Panc1 (cell line): Measurements from ENCODE around the gene RAB40B. TPM values are rescaled to one million over a fixed set of nuclear protein-coding genes. Genes with fewer than 3 reads are reported as not detected.
"Not testable (repeated sequence)": the region's sequence is repeated elsewhere in the genome, so short reads cannot be mapped to it uniquely, and the experiment has no call there.

Experiments used
- ATAC-seq: fragments of 200-7000 bp; cut with Tn5 transposase; 2 replicates; pipeline ENCODE4 v1.9.1; 2020; ENCODE audit warnings: mild to moderate bottlenecking, moderate library complexity
- Bru-seq: library from RNA; stranded (reverse); fragments of 400-500 nt; gene quantifications from one replicate; lab custom pipeline; 2021; lab: Mats Ljungman, UMichigan
- BruChase-seq, 2 experiments: library from RNA; stranded (reverse); fragments of 400-500 nt; gene quantifications; one replicate each; lab custom pipeline; 2021; lab: Mats Ljungman, UMichigan
- BruUV-seq: library from RNA; stranded (reverse); fragments of 400-500 nt; replicated peaks from 2 replicates; lab custom pipeline; 2021; lab: Mats Ljungman, UMichigan
- CTCF ChIA-PET: fragments of 300-600 bp; sonication (Branson Sonifier 250); formaldehyde crosslinking; loops from one replicate; lab custom pipeline; 2022; ENCODE audit warnings: antibody characterized with exemption; lab: Charles Lee
- POLR2A ChIA-PET: fragments of 300-600 bp; sonication (Branson Sonifier 250); formaldehyde crosslinking; loops from one replicate; lab custom pipeline; 2022; ENCODE audit warnings: antibody characterized with exemption; lab: Charles Lee
- DNase-seq: peaks from one replicate; pipeline ENCODE4 v3.0.0-alpha.2; 2010; ENCODE audit warnings: low read depth, low spot score
- H3K27ac ChIP-seq: 2 replicates; pipeline ENCODE4 v1.5.1; 2011; ENCODE audit warnings: mild to moderate bottlenecking, low read length, inconsistent platforms
- H3K27me3 ChIP-seq: fragments of 200-500 bp; sonication (Bioruptor generic); 2 replicates; pipeline ENCODE4 v1.6.0; 2014; ENCODE audit warnings: low read length, inconsistent platforms; ENCODE audit not compliant: control insufficient read depth, insufficient read depth
- H3K36me3 ChIP-seq: fragments of 200-500 bp; sonication (Bioruptor generic); 2 replicates; pipeline ENCODE4 v1.5.1; 2014; ENCODE audit warnings: inconsistent platforms, mild to moderate bottlenecking, low read length, moderate library complexity; ENCODE audit not compliant: control insufficient read depth, insufficient read depth
- H3K4me1 ChIP-seq: 2 replicates; pipeline ENCODE4 v1.5.1; 2011; ENCODE audit warnings: inconsistent platforms, mild to moderate bottlenecking, low read length, moderate library complexity; ENCODE audit not compliant: control insufficient read depth, insufficient read depth
- H3K4me3 ChIP-seq, 2 experiments: 2 replicates each; pipeline ENCODE4 v1.5.1; 2011 to 2012; ENCODE audit warnings: low read depth in 2 of 2, low read length in 2 of 2, mild to moderate bottlenecking in 2 of 2, inconsistent platforms in 1 of 2, moderate library complexity in 1 of 2
- H3K9me3 ChIP-seq: fragments of 200-500 bp; sonication (Bioruptor generic); 2 replicates; pipeline ENCODE4 v1.5.1; 2014; ENCODE audit warnings: low read depth, mild to moderate bottlenecking, inconsistent platforms, low read length, moderate library complexity; ENCODE audit not compliant: control insufficient read depth, insufficient read depth
- CTCF ChIP-seq: fragments of 450-650 bp; IDR thresholded peaks from 2 replicates; pipeline ENCODE4 v1.5.1; 2017; ENCODE audit warnings: mild to moderate bottlenecking
- POLR2AphosphoS5 ChIP-seq: IDR thresholded peaks from 2 replicates; pipeline ENCODE4 v1.6.1; 2012; ENCODE audit warnings: mild to moderate bottlenecking, low read depth, low read length, moderate library complexity
- REST ChIP-seq, 2 experiments: IDR thresholded peaks; 2 replicates each; pipeline ENCODE4 v1.6.1; 2011 to 2012; ENCODE audit warnings: low read depth in 2 of 2, control low read depth in 1 of 2, low read length in 1 of 2, mild to moderate bottlenecking in 1 of 2, moderate library complexity in 1 of 2; ENCODE audit not compliant: insufficient read depth in 1 of 2
- SIN3A ChIP-seq: IDR thresholded peaks from 2 replicates; pipeline ENCODE4 v1.6.1; 2012; ENCODE audit warnings: low read depth, mild to moderate bottlenecking, low read length, moderate library complexity, borderline replicate concordance; ENCODE audit not compliant: insufficient read depth
- TCF7L2 ChIP-seq: IDR thresholded peaks from 2 replicates; pipeline ENCODE4 v1.6.1; 2011; ENCODE audit warnings: mild to moderate bottlenecking, low read depth, low read length, inconsistent platforms
- in situ Hi-C: cut with HindIII; loops from 2 replicates; pipeline ENCODE4 v1.10.0; 2016; ENCODE audit warnings: low sequenced_read_pairs, low pct_unique_long_range_greater_than_20kb
- intact Hi-C: fragments of 100-400 bp; cut with micrococcal nuclease; formaldehyde crosslinking; loops from one replicate; pipeline ENCODE4 v1.10.0; 2022; ENCODE audit not compliant: unreplicated experiment
- long read RNA-seq: library from polyadenylated mRNA; unstranded; transcript quantifications from one replicate; pipeline ENCODE4 v2.0.0, GENCODE V29; 2021; ENCODE audit not compliant: unreplicated experiment
- polyA plus RNA-seq: library from polyadenylated mRNA; unstranded; fragments of >200 nt; gene quantifications from one replicate; pipeline ENCODE4 v1.2.1, GENCODE V29; 2012; ENCODE audit warnings: missing spikeins; ENCODE audit not compliant: insufficient read length
- total RNA-seq: library from RNA; stranded (reverse); gene quantifications from one replicate; pipeline ENCODE4 v1.2.1, GENCODE V29; 2021; ENCODE audit not compliant: unreplicated experiment

The RAB40B gene
- 7.1 TPM for total RNA-seq
- polyA plus RNA-seq: 14.9 TPM
- percentile 32 among the genes with signal in this experiment for Bru-seq, nascent RNA
- percentile 33 among the genes with signal in this experiment for BruChase-seq, experiment 1, labeled RNA remaining after a 2-hour chase
- percentile 38 among the genes with signal in this experiment for BruChase-seq, experiment 2, labeled RNA remaining after a 6-hour chase
- long read RNA-seq, transcript RAB40B-206 (6 exons, 3,859 nt): major isoform, 6 of 11 reads
- long read RNA-seq, partial matches to known transcripts: 0 of 11 reads
- long read RNA-seq, other reads (novel, unspliced or antisense): 3 of 11 reads

GRCh38 chr17:82698065-82698973 lies at the start of gene RAB40B:
RAB40B (minus strand) TSS chr17:82698698; CDS start chr17:82698596, 102 bp downstream.
- ChIA-PET POLR2A (no interaction called here), CTCF (no interaction called here)
- no peaks in the 10 kb centered on the region for H3K36me3 ChIP-seq
- in situ Hi-C loops (no loop called here), intact Hi-C loops (no loop called here)
- no peak for TF ChIP-seq REST (IDR thresholded peaks at IDR 0.05; ENCODE audit: insufficient read depth in 1 of 2, low read depth in 2 of 2, low read length in 1 of 2)
- TF ChIP-seq POLR2AphosphoS5: no peak
- no peak for TF ChIP-seq CTCF
- TF ChIP-seq TCF7L2: no peak
- TF ChIP-seq SIN3A: no peak
- H3K4me3 ChIP-seq: peak within 1 kb of the TSS; percentile 62 to 65
- no peaks in the 10 kb centered on the region for H3K9me3 ChIP-seq
- H3K4me1 ChIP-seq: 0 out of 2 replicates have a peak, but pooled peaks cover 5% of the 10 kb centered on the region
- no peak within 1 kb of the TSS for H3K27ac ChIP-seq
- BruUV-seq: no TSS peak
- H3K27me3 ChIP-seq: peaks cover 2% of the 10 kb centered on the region; the same call in 1 of the 2 replicates
- ATAC-seq (peak; percentile 97), DNase-seq (peak; percentile 64)

- POLR2A ChIA-PET: no interaction called here
- no peaks in the 10 kb centered on the region for H3K27me3 ChIP-seq
- no peak for TF ChIP-seq POLR2AphosphoS5
- TF ChIP-seq TCF7L2: no peak
- no peak for TF ChIP-seq REST (IDR thresholded peaks at IDR 0.05; ENCODE audit: insufficient read depth in 1 of 2, low read depth in 2 of 2, low read length in 1 of 2)
- no peak for TF ChIP-seq SIN3A
- TF ChIP-seq CTCF: no peak
- no peak overlapping the region for H3K4me3 ChIP-seq
- H3K27ac ChIP-seq: no peak overlapping the region
- in situ Hi-C loops (no loop called here), intact Hi-C loops (no loop called here)
- DNase-seq (no peak), ATAC-seq (no peak)
- no TSS peak for BruUV-seq
- H3K36me3 ChIP-seq: no peaks in the 10 kb centered on the region
- H3K9me3 ChIP-seq: peaks cover 6% of the 10 kb centered on the region; the same call in 1 of the 2 replicates
- H3K4me1 ChIP-seq: no peaks in the 10 kb centered on the region
- CTCF ChIA-PET: no interaction called here
Measured at GRCh38 chr17:82745524-82745923, 47.0 kb upstream of the RAB40B start.

- H3K27me3 ChIP-seq, POLR2A ChIA-PET, ATAC-seq, CTCF ChIA-PET, H3K27ac ChIP-seq, in situ Hi-C loops, intact Hi-C loops, H3K9me3 ChIP-seq, DNase-seq, H3K4me3 ChIP-seq, BruUV-seq, H3K4me1 ChIP-seq, H3K36me3 ChIP-seq: not testable (repeated sequence)
Measured at GRCh38 chr17:82744736-82745135, 46.2 kb upstream of the RAB40B start.
